ENCODE measurements around the gene PCED1B.
"Not testable (repeated sequence)": the region's sequence is repeated elsewhere in the genome, so short reads cannot be mapped to it uniquely, and the experiment has no call there.

PCED1B gene

GRCh38 chr12:47272412-47273190, 193.2 kb downstream of the PCED1B start:
- no peak for DNase-seq (ENCODE audit: low read depth in 2 of 2)

- DNase-seq (ENCODE audit: low read depth in 2 of 2): no peak
Measured at GRCh38 chr12:47273191-47273626, 193.8 kb downstream of the PCED1B start.

- DNase-seq (ENCODE audit: low read depth in 2 of 2): no peak
Measured at GRCh38 chr12:47274760-47275159, 195.3 kb downstream of the PCED1B start.

DNA sequence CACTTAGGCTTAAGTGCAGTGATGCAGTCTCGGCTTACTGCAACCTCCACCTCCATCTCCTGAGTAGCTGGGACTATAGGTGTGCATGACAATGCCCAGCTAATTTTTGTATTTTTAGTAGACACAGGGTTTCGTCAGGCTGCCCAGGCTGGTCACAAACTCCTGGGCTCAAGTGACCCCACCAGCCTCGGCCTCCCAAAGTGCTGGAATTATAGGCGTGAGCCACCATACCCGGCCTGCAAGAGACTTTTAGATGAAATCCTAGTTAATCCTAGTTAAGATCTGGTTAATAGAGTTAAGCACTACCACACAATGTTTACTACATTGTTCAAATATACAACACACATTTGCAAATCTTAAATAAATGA, 196.8 kb downstream of the PCED1B start:
- DNase-seq (ENCODE audit: low read depth in 2 of 2): no peak

- DNase-seq (ENCODE audit: low read depth in 2 of 2): no peak
Measured at GRCh38 chr12:47276621-47277309, 197.3 kb downstream of the PCED1B start.

GRCh38 chr12:47277972-47278448, 198.6 kb downstream of the PCED1B start:
- no peak for DNase-seq (ENCODE audit: low read depth in 2 of 2)

- not testable (repeated sequence) for DNase-seq (ENCODE audit: low read depth in 2 of 2)
Measured at GRCh38 chr12:47279758-47280157, 200.3 kb downstream of the PCED1B start.

DNA sequence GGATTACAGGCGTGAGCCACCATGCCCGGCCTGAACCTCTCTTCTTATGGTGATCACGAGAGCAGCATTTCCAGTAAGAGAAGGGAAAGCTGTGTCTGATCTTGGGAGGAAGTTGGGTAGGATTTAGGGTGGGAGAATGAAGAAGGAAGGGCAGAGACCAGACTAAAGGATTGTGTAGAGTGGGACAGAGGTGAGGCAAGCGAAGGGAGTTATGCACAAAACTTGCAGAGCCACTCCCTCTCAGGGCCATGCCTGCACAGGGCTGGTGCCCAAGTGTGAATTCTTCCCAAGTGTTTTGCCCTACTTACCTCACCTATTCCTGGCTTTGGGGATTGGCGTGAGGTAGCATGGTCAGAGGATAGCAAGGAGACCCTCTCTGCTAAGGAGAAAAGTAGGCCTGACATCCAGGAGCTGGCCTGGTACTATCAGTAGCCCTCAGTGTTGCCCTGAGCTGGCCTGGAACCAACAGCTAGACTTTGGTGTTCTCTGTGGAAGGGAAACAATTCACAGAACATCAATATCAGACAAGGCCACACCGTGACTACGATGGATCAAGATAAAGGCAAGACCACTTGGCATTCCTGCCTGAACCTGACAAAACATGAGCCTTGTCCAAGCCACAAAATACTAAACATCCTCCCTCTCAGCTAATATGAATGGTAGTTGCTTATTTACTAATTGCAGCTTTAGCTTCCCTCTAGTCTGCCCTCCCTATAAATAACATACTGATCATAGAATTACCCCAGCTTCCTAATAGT, 201.3 kb downstream of the PCED1B start:
- no peak for DNase-seq (ENCODE audit: low read depth in 2 of 2)

GRCh38 chr12:47281667-47282171, 202.3 kb downstream of the PCED1B start:
- no peak for DNase-seq (ENCODE audit: low read depth in 2 of 2)

- no peak for DNase-seq (ENCODE audit: low read depth in 2 of 2)
Measured at GRCh38 chr12:47282206-47282605, 202.8 kb downstream of the PCED1B start.

All from activated CD4-positive, alpha-beta T cell treated with anti-CD3 and anti-CD28 coated beads for 24 hours (primary cell).